CD1c-positive myeloid dendritic cell (primary cell): ENCODE data around the gene SRGAP2B.
"Not testable (repeated sequence)": the region's sequence is repeated elsewhere in the genome, so short reads cannot be mapped to it uniquely, and the experiment has no call there.

Experiments
- DNase-seq: peaks from one replicate; pipeline ENCODE4 v3.0.0-alpha.2; 2016; ENCODE audit errors: extremely low spot score

The SRGAP2B gene

DNA sequence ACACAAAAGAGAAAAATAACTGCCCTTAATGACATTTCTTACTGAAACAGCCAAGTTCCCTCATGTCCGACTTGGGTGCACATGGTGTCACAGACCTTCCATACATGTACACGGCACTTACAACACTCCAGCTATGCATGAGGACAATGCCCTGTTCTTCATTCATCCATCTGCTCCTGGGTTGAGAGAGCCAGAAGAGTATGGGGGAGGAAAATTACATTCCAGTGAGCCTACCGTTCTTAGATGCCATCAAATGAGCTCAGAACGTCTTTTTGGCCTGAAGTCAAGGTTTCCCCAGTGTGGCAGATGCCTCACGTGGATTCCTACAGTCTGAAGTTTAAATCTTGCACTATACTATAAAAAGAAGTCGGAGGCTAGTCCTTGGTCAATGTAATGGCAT lies 194.3 kb downstream of the SRGAP2B start:
- not testable (repeated sequence) for DNase-seq

DNA sequence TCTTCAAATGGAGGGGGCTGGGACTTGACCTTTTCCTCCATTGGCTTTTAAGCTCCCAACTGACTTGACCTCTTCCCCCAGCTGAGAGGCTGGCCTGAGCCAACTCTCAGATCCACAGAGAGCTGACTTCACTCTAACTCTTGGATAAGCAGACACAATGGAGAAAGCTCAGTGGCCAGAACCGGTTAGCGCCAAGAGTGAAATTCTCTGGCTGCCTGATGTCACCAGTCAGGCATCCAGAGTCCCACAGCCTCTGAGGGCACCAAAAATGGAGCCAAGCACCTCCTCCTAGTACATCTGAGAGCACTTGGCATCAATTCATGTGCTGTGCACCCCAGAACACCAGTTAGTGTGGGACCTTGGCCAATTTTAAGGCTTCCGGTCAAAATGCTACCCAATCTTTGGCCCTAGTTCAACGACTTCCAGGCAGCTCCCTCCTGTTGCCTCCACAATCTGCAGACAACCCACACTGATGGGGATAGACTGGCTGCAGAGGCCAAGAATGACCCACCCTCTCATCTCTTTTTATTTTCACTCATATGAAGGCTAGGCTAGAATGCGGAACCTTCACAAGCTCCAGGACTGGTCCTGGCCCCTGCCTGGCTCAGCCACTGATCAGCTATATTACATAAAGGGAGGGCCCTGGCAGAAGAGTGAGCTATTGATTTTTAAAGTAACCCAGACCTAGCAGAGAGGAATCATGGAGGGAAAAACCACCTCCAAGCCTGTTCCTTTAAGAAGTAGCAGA lies 200.5 kb downstream of the SRGAP2B start:
- not testable (repeated sequence) for DNase-seq

DNA sequence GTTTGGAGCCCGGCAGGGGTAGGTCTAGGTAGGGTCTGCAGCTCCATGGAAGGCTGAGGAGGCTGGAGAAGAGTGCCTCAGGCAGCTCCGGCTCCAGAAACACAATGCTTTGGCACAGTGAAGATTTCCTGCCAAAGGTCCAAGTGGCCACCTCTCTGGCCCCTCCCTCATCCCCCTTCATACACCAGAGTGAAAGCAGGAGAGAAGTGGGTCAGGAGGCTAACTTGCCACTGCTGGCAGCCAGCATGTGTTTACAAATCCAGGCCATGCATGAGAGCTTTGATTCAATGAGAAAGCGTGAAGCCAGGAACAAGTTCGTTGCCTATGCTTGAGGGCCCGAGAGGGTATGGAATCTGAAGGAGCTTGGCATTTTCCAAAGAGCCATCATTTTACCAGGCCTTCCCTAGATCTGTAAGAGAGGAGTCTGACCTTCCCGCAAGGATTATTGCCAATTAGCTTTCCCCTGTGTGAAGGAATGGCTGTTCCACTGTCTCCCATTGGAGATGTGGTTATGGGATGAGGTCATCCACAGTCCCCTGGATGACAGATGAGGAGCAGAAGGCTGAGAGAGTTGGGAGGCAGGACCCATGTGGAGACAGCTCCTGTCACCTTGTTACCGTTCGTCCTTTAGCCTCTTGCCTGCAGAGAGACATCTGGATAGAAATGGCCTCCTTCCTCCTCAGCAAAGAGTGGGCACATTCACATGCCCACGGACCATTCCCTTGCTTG lies 201.3 kb downstream of the SRGAP2B start:
- not testable (repeated sequence) for DNase-seq

DNA sequence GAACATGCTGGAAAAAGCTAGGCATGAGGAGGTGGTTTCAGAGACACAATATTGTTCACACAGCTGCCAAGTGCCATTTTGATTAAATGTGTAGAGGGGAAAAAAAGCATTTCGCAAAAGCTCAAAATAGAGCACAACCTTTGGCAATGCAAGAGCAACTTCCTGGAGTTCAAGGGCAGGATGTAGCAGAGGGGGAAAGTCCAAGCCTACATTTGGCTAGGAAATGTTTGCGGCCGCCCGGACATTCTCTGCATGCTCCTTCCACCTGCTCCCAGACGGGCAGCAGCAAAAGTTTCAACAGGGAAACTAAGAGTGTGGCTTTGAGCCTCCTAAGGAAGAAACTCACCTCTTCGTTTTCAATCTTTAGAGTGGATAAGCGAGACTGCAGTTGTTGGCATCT lies 202.1 kb downstream of the SRGAP2B start:
- DNase-seq, result not testable (repeated sequence)

DNA sequence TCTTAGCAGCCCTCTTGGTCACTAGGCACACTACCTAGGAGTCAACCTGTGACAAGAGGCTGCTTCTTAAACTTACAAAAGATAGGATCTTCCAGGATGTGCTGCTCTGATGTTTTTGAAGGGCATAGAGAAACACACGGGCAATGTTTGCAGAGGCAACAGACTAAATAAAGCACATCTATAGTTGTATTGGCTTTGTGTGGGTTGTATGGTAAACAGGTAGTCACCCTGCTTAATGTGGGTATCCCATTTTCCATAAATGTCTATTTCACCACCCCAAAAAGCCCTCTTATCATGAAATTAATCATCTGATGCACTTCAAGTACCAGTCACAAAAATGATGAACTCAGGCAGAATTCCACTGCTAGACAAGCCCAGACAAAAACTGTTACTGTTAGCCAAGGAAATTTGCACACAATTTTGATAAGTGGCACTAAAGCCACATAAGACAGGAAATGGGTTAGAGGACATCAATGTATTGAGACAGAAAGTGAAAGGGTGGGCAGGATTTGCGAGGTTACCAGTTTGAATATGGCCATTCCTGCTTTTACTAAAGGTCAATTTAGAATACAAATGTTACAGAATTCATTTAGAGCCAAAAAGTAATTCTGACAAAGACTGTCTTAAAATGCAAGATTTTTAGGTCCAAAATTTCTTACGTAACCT lies 205.5 kb downstream of the SRGAP2B start:
- not testable (repeated sequence) for DNase-seq

DNA sequence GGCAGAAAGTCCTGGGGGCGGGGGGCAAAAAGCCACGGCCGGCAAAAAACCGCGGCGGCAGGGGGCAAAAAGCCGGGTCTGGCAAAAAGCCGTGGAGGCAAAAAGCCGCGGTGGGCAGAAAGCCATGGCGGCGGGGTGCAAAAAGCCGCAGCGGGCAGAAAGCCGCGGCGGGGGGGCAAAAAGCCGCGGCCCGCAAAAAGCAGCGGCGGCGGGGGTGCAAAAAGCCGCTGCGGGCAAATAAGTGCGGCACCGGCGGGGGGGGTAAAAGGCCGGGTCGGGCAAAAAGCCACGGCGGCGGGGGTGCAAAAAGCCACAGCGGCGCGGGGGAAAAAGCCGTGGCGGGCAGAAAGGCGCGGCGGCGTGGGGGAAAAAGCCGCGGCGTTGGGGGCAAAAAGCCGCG lies 212.1 kb downstream of the SRGAP2B start:
- DNase-seq, result peak; percentile 33

DNA sequence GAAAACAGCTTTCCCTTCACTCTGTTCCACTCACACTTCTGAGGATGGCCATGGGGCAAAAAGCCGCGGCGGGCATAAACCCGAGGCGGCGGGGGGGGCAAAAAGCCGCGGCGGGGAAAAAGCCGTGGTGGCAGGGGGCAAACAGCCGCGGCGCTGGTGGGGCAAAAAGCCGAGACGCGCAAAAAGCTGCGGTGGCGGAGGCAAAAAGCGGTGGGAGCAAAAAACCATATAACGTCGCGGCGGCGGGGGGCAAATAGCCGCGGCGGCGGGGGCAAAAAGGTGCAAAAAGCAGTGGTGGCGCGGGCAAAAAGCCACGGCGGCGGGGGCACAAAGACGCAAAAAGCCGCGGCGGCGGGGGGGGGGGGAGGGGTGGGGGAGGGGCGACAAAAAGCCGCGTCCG lies 212.8 kb downstream of the SRGAP2B start:
- DNase-seq, result not testable (repeated sequence)

DNA sequence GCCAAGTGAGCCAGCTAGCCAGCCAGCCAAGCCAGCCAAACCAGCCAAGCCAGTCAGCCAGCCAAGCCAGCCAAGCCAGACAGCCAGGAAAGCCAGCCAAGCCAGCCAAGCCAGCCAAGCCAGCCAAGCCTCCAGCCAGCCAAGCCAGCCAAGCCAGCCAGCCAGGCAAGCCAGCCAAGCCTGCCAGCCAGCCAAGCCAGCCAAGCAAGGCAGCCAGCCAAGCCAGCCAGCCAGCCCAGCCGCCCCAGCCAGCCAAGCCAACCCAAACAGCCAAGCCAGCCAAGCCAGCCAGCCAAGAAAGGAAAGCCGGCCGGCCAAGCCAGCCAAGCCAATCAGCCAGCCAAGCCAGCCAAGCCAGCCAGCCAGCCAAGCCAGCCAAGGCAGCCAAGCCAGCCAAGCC lies 236.5 kb downstream of the SRGAP2B start:
- not testable (repeated sequence) for DNase-seq
